K562 (cell line): Measurements from ENCODE around the gene HTR3E. TPM values are rescaled to one million over a fixed set of nuclear protein-coding genes. Genes with fewer than 3 reads are reported as not detected.
A peak's percentile ranks its signal among the peaks of the same experiment; 100 is the strongest.

Experiments used
- ATAC-seq: fragments of 200-7000 bp; cut with Tn5 transposase; 3 replicates; pipeline ENCODE4 v1.9.1; 2020; ENCODE audit warnings: moderate library complexity
- BruUV-seq: library from RNA; stranded (reverse); fragments of 400-500 nt; replicated peaks from 2 replicates; lab custom pipeline; 2021; lab: Mats Ljungman, UMichigan
- CTCF ChIA-PET: fragments of 300-600 bp; formaldehyde crosslinking; extraction: SDS; loops from one replicate; lab custom pipeline; 2021; ENCODE audit warnings: low intra/inter-chr PET ratio; lab: Yijun Ruan, JAX
- POLR2A ChIA-PET: fragments of 300-600, 350-650 bp; sonication (Branson Sonifier 250); formaldehyde crosslinking; extraction: SDS; loops from one replicate; lab custom pipeline; 2021; ENCODE audit warnings: antibody characterized with exemption, inconsistent platforms; lab: Yijun Ruan, JAX
- DNase-seq, 4 experiments: peaks; one replicate each; pipeline versions ENCODE4 v3.0.0 to v3.0.0-alpha.2; 2011 to 2018; ENCODE audit warnings: low spot score in 3 of 4, mixed read lengths in 3 of 4; ENCODE audit errors: extremely low read depth in 1 of 4
- FAIRE-seq: peaks from 2 replicates; lab custom pipeline; 2011; peaks lifted over from hg19 to GRCh38; lab: Jason Lieb, UNC
- H2AFZ ChIP-seq: 2 replicates; pipeline ENCODE4 v1.6.0; 2011; ENCODE audit warnings: low read depth, low read length, control low read depth, inconsistent platforms
- H3K27ac ChIP-seq: fragments of 200-600 bp; 3 replicates; pipeline ENCODE4 v1.8.0; 2011; ENCODE audit warnings: low read depth, mild to moderate bottlenecking, control low read depth, inconsistent platforms, low read length, moderate library complexity, mixed read lengths; ENCODE audit errors: extremely low read depth
- H3K27me3 ChIP-seq, 2 experiments: fragments of 300-600 bp in 1 of 2; 2 replicates in 1 of 2; 3 replicates in 1 of 2; pipeline versions ENCODE4 v1.6.0 to v1.8.0; 2011; ENCODE audit warnings: inconsistent platforms in 2 of 2, low read length in 2 of 2, mild to moderate bottlenecking in 1 of 2, mixed read lengths in 1 of 2, moderate library complexity in 1 of 2; ENCODE audit not compliant: control insufficient read depth in 2 of 2, insufficient read depth in 2 of 2
- H3K36me3 ChIP-seq: fragments of 300-600 bp; 3 replicates; pipeline ENCODE4 v1.8.0; 2011; ENCODE audit warnings: mild to moderate bottlenecking, low read length, inconsistent platforms; ENCODE audit not compliant: control insufficient read depth, insufficient read depth
- H3K4me1 ChIP-seq, 2 experiments: fragments of 200-600 bp in 1 of 2; replicated peaks in 1 of 2; 2 replicates in 1 of 2; 3 replicates in 1 of 2; pipeline versions ENCODE4 v1.5.1 to v1.8.0; 2011; ENCODE audit warnings: inconsistent platforms in 2 of 2, low read length in 2 of 2, mild to moderate bottlenecking in 1 of 2, mixed read lengths in 1 of 2, moderate library complexity in 1 of 2; ENCODE audit not compliant: control insufficient read depth in 2 of 2, insufficient read depth in 2 of 2
- H3K4me2 ChIP-seq: 2 replicates; pipeline ENCODE4 v1.6.1; 2011; ENCODE audit warnings: low read length, control low read depth, inconsistent platforms, mixed read lengths; ENCODE audit not compliant: insufficient read depth
- H3K4me3 ChIP-seq: fragments of 200-600 bp; sonication (generic), shearing (Covaris generic); 2 replicates; pipeline ENCODE4 v1.5.1; 2016; ENCODE audit warnings: control low read depth, inconsistent platforms
- H3K79me2 ChIP-seq: fragments of 200-600 bp; 3 replicates; pipeline ENCODE4 v1.8.0; 2011; ENCODE audit warnings: low read length, inconsistent platforms; ENCODE audit not compliant: control insufficient read depth, insufficient read depth
- H3K9ac ChIP-seq, 2 experiments: 2 replicates each; pipeline versions ENCODE4 v1.6.0 to v1.6.1; 2011; ENCODE audit warnings: low read depth in 2 of 2, low read length in 2 of 2, control low read depth in 1 of 2, inconsistent platforms in 1 of 2, mild to moderate bottlenecking in 1 of 2, mixed read lengths in 1 of 2; ENCODE audit not compliant: insufficient read depth in 1 of 2
- H3K9me1 ChIP-seq: one replicate; pipeline ENCODE4 v1.6.0; 2011; ENCODE audit warnings: inconsistent platforms, mild to moderate bottlenecking, low read length, moderate library complexity; ENCODE audit not compliant: control insufficient read depth, insufficient read depth
- H3K9me3 ChIP-seq: replicated peaks from 2 replicates; pipeline ENCODE4 v1.5.1; 2011; ENCODE audit warnings: low read depth, low read length, inconsistent platforms; ENCODE audit not compliant: control insufficient read depth, insufficient read depth
- H4K20me1 ChIP-seq: replicated peaks from 2 replicates; pipeline ENCODE4 v1.6.1; 2011; ENCODE audit warnings: low read length, inconsistent platforms, mixed read lengths; ENCODE audit not compliant: control insufficient read depth, insufficient read depth
- E2F6 ChIP-seq, 2 experiments: IDR thresholded peaks; 2 replicates each; pipeline ENCODE4 v1.6.1; 2011; ENCODE audit warnings: borderline replicate concordance in 1 of 2, control low read depth in 1 of 2, low read depth in 1 of 2, low read length in 1 of 2, mild to moderate bottlenecking in 1 of 2, mixed read lengths in 1 of 2, moderate library complexity in 1 of 2; ENCODE audit not compliant: insufficient read depth in 1 of 2, insufficient read length in 1 of 2, poor library complexity in 1 of 2, severe bottlenecking in 1 of 2; ENCODE audit errors: extremely low read depth in 1 of 2
- SNAPC5 ChIP-seq: fragments of 250-450 bp; sonication (Bioruptor Pico); IDR thresholded peaks from 2 replicates; pipeline ENCODE4 v1.8.0; 2021; ENCODE audit warnings: moderate library complexity, mild to moderate bottlenecking, inconsistent platforms
- ZFPM2 ChIP-seq: fragments of 250-450 bp; sonication (Bioruptor Pico); IDR thresholded peaks from 2 replicates; pipeline ENCODE4 v1.5.1; 2022; ENCODE audit warnings: mild to moderate bottlenecking
- ZKSCAN1 ChIP-seq: fragments of 150-350 bp; IDR thresholded peaks from 2 replicates; pipeline ENCODE4 v1.6.1; 2016; ENCODE audit warnings: low read depth, low read length
- ZZZ3 ChIP-seq: fragments of 450-650 bp; IDR thresholded peaks from 2 replicates; pipeline ENCODE4 v1.6.1; 2016; ENCODE audit warnings: antibody characterized with exemption, mild to moderate bottlenecking, moderate library complexity
- WGBS: fragments of 100-300 bp; shearing (Covaris generic); methylation state at CpG from one replicate; pipeline ENCODE4 v1.1.6; 2016; ENCODE audit warnings: low coverage, mixed read lengths; ENCODE audit not compliant: insufficient coverage; ENCODE audit errors: missing lambda C conversion rate; 5-methylcytosine and 5-hydroxymethylcytosine counted together
- in situ Hi-C: fragments of 300-500 bp; cut with MboI; formaldehyde crosslinking; loops from 4 replicates; pipeline ENCODE4 v1.15.0; 2018; ENCODE audit warnings: inconsistent platforms, mixed read lengths
- intact Hi-C: fragments of 100-400 bp; cut with micrococcal nuclease; formaldehyde crosslinking; loops from 2 replicates; pipeline ENCODE4 v1.14.2; 2022
- polyA plus RNA-seq, 8 experiments: library from polyadenylated mRNA; depleted of rRNA in 4 of 8; stranded (reverse) in 5 of 8; unstranded in 3 of 8; fragments of >200 nt; fragmentation: Nextera tagmentation in 2 of 8; fragmentation: Illumina TruSeq in 1 of 8; extraction: Ambion mirVana in 2 of 8; extraction: Trizol in 1 of 8; gene quantifications; 2 replicates each; pipeline versions ENCODE4 v1.2.1 to v1.2.3, GENCODE V29; 2011 to 2014; ENCODE audit warnings: inconsistent platforms in 1 of 8, missing spikeins in 1 of 8
- total RNA-seq, 7 experiments: library from RNA; depleted of rRNA in 6 of 7; stranded (reverse); fragments of >200 nt in 6 of 7; fragmentation: Illumina TruSeq in 2 of 7; extraction: Trizol in 2 of 7; gene quantifications; 2 replicates each; pipeline versions ENCODE4 v1.2.1 to v1.2.3, GENCODE V29; 2011 to 2021; ENCODE audit warnings: low replicate concordance in 1 of 7
- TF ChIP-seq, protein P1 (sequence below): fragments of 250-450 bp; sonication (Bioruptor Pico); IDR thresholded peaks from 2 replicates; pipeline ENCODE4 v1.8.0; 2022; ENCODE audit warnings: inconsistent platforms, mild to moderate bottlenecking, moderate library complexity, borderline replicate concordance
- TF ChIP-seq, protein P2 (sequence below): fragments of 450-650 bp; IDR thresholded peaks from 2 replicates; pipeline ENCODE4 v1.7.1; 2018; ENCODE audit warnings: mild to moderate bottlenecking, low read depth; ENCODE audit not compliant: partially characterized antibody
- TF ChIP-seq, protein P3 (sequence below): IDR thresholded peaks from 2 replicates; pipeline ENCODE4 v1.6.1; 2011; ENCODE audit warnings: borderline replicate concordance, low read depth, mild to moderate bottlenecking, moderate library complexity, low read length; ENCODE audit not compliant: insufficient read depth, poor library complexity, severe bottlenecking
- TF ChIP-seq, protein P4 (sequence below), 2 experiments: fragments of 450-650 bp in 1 of 2; IDR thresholded peaks; 2 replicates each; pipeline ENCODE4 v1.6.1; 2011 to 2017; ENCODE audit warnings: low read depth in 2 of 2, antibody characterized with exemption in 1 of 2, borderline replicate concordance in 1 of 2, low read length in 1 of 2, mild to moderate bottlenecking in 1 of 2, mixed read lengths in 1 of 2; ENCODE audit not compliant: control insufficient read depth in 1 of 2

The HTR3E gene
- total and polyA plus RNA-seq, 9 of the 15 experiments (the other 6 are each of a cell fraction or from before 2014, with no cell fraction given): not detected

DNA sequence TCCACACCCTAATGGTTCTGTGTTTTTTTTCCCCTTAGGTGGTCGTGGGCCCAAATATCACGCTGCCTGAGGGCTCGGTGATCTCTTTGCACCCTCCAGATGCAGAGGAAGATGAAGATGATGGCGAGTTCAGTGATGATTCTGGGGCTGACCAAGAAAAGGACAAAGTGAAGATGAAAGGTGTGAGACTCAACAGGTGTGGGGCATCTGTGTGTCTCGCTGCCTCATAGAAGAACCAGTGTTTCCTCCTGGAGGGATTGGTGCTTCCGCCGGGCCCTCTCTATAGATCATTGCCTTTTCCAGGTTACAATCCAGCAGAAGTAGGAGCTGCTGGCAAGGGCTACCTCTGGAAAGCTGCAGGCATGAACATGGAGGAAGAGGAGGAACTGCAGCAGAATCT lies 45.3 kb downstream of the HTR3E start:
- ATAC-seq (no peak), FAIRE-seq (no peak), DNase-seq (peak in 1 of 4 experiments; percentile 1)
- Histone ChIP-seq H3K4me2 (no peak overlapping the region), H3K4me3 (no peak overlapping the region), H3K4me1 (peaks cover 0 to under 1% of the 10 kb centered on the region in 2 experiments; a peak in 2 of 5 replicates), H3K9ac (no peak overlapping the region), H3K9me3 (no peaks in the 10 kb centered on the region), H3K36me3 (peaks cover 83% of the 10 kb centered on the region), H4K20me1 (no peaks in the 10 kb centered on the region), H3K27me3 (no peaks in the 10 kb centered on the region), H3K79me2 (peaks cover 14% of the 10 kb centered on the region), H2AFZ (no peak overlapping the region), H3K27ac (no peak overlapping the region), H3K9me1 (peaks cover 2% of the 10 kb centered on the region)
- in situ Hi-C loops (no loop called here), intact Hi-C loops (no loop called here)
- 95% methylated on average over 7 of the region's 7 CpGs for WGBS
- ChIA-PET CTCF (no interaction called here), POLR2A (interaction anchor here (0.6 to 1.3 kb wide), 3 partner anchors 13 to 38 kb away, joined by 3 read pairs; partner anchors contain the start of gene DVL3)
- TF ChIP-seq, protein P1, sequence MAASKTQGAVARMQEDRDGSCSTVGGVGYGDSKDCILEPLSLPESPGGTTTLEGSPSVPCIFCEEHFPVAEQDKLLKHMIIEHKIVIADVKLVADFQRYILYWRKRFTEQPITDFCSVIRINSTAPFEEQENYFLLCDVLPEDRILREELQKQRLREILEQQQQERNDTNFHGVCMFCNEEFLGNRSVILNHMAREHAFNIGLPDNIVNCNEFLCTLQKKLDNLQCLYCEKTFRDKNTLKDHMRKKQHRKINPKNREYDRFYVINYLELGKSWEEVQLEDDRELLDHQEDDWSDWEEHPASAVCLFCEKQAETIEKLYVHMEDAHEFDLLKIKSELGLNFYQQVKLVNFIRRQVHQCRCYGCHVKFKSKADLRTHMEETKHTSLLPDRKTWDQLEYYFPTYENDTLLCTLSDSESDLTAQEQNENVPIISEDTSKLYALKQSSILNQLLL: no peak
- TF ChIP-seq, protein P2, sequence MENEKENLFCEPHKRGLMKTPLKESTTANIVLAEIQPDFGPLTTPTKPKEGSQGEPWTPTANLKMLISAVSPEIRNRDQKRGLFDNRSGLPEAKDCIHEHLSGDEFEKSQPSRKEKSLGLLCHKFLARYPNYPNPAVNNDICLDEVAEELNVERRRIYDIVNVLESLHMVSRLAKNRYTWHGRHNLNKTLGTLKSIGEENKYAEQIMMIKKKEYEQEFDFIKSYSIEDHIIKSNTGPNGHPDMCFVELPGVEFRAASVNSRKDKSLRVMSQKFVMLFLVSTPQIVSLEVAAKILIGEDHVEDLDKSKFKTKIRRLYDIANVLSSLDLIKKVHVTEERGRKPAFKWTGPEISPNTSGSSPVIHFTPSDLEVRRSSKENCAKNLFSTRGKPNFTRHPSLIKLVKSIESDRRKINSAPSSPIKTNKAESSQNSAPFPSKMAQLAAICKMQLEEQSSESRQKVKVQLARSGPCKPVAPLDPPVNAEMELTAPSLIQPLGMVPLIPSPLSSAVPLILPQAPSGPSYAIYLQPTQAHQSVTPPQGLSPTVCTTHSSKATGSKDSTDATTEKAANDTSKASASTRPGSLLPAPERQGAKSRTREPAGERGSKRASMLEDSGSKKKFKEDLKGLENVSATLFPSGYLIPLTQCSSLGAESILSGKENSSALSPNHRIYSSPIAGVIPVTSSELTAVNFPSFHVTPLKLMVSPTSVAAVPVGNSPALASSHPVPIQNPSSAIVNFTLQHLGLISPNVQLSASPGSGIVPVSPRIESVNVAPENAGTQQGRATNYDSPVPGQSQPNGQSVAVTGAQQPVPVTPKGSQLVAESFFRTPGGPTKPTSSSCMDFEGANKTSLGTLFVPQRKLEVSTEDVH: no peak
- TF ChIP-seq SNAPC5 (CRISPR knock-in tag) (no peak), ZKSCAN1 (no peak), ZFPM2 (CRISPR knock-in tag) (no peak), ZZZ3 (no peak), E2F6 (IDR thresholded peaks at IDR 0.05; ENCODE audit: borderline replicate concordance in 1 of 2, extremely low read depth in 1 of 2, insufficient read depth in 1 of 2, insufficient read length in 1 of 2, low read depth in 1 of 2, low read length in 1 of 2, poor library complexity in 1 of 2, severe bottlenecking in 1 of 2) (no peak)
- TF ChIP-seq, protein P3, sequence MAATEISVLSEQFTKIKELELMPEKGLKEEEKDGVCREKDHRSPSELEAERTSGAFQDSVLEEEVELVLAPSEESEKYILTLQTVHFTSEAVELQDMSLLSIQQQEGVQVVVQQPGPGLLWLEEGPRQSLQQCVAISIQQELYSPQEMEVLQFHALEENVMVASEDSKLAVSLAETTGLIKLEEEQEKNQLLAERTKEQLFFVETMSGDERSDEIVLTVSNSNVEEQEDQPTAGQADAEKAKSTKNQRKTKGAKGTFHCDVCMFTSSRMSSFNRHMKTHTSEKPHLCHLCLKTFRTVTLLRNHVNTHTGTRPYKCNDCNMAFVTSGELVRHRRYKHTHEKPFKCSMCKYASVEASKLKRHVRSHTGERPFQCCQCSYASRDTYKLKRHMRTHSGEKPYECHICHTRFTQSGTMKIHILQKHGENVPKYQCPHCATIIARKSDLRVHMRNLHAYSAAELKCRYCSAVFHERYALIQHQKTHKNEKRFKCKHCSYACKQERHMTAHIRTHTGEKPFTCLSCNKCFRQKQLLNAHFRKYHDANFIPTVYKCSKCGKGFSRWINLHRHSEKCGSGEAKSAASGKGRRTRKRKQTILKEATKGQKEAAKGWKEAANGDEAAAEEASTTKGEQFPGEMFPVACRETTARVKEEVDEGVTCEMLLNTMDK: no peak
- TF ChIP-seq, protein P4, sequence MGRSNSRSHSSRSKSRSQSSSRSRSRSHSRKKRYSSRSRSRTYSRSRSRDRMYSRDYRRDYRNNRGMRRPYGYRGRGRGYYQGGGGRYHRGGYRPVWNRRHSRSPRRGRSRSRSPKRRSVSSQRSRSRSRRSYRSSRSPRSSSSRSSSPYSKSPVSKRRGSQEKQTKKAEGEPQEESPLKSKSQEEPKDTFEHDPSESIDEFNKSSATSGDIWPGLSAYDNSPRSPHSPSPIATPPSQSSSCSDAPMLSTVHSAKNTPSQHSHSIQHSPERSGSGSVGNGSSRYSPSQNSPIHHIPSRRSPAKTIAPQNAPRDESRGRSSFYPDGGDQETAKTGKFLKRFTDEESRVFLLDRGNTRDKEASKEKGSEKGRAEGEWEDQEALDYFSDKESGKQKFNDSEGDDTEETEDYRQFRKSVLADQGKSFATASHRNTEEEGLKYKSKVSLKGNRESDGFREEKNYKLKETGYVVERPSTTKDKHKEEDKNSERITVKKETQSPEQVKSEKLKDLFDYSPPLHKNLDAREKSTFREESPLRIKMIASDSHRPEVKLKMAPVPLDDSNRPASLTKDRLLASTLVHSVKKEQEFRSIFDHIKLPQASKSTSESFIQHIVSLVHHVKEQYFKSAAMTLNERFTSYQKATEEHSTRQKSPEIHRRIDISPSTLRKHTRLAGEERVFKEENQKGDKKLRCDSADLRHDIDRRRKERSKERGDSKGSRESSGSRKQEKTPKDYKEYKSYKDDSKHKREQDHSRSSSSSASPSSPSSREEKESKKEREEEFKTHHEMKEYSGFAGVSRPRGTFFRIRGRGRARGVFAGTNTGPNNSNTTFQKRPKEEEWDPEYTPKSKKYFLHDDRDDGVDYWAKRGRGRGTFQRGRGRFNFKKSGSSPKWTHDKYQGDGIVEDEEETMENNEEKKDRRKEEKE (IDR thresholded peaks at IDR 0.05; ENCODE audit: borderline replicate concordance in 1 of 2, control insufficient read depth in 1 of 2, low read depth in 2 of 2, low read length in 1 of 2): no peak
- BruUV-seq: no TSS peak
